LNCaP clone FGC (cell line): ENCODE measurements around the gene HPS5.
"Not testable (repeated sequence)": the region's sequence is repeated elsewhere in the genome, so short reads cannot be mapped to it uniquely, and the experiment has no call there.

ENCODE experiments used
- DNase-seq: peaks from one replicate; pipeline ENCODE4 v3.0.0-alpha.2; 2011; ENCODE audit warnings: low read depth
- H3K4me3 ChIP-seq: 2 replicates; pipeline ENCODE4 v1.5.1; 2011; ENCODE audit warnings: mild to moderate bottlenecking, low read depth, low read length, control low read depth
- CTCF ChIP-seq: IDR thresholded peaks from 2 replicates; pipeline ENCODE4 v1.5.1; 2012; ENCODE audit warnings: mild to moderate bottlenecking; ENCODE audit not compliant: control insufficient read depth, insufficient read depth; ENCODE audit errors: extremely low read depth

The HPS5 gene

DNA sequence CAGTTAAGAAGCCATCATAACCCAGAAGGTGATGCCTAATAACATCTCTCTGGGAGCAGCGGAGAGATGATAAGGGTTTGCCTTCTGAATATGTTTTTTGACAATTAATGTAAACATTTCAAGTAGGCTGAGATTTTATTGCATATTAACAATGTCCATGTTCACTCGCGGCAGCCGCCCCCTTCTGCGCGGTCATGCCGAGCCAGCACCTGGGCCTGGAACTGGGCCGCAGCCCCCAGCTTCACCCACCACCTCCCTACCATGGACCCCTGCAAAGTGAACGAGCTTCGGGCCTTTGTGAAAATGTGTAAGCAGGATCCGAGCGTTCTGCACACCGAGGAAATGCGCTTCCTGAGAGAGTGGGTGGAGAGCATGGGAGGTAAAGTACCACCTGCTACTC is 60.2 kb downstream of the HPS5 start:
- H3K4me3 ChIP-seq, result no peak overlapping the region
- TF ChIP-seq CTCF, result no peak
- no peak for DNase-seq

DNA sequence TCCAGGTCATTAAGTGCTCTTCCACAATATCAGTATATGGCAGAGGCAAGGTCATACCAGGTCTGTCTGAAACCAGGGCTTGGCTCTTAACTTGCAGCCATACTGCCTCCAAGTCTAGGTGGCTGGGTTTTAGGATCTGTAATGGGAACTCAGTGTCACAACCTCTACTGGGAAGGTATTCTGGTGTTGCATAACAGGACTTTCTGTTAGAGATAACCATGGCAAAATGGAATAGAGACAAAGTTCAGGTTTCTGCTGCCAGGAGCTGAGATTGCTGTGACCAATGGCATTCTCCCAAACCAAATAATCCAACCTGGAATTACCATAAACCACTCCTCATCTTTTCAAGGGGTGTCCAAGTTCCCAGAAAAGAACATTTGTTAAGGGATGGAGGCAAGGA is 62.7 kb downstream of the HPS5 start:
- TF ChIP-seq CTCF, result no peak
- DNase-seq, result no peak
- H3K4me3 ChIP-seq, result no peak overlapping the region

- no peak for TF ChIP-seq CTCF
- no peak for DNase-seq
- no peak overlapping the region for H3K4me3 ChIP-seq
Observed at GRCh38 chr11:18254781-18255361, 67.1 kb downstream of the HPS5 start.

DNA sequence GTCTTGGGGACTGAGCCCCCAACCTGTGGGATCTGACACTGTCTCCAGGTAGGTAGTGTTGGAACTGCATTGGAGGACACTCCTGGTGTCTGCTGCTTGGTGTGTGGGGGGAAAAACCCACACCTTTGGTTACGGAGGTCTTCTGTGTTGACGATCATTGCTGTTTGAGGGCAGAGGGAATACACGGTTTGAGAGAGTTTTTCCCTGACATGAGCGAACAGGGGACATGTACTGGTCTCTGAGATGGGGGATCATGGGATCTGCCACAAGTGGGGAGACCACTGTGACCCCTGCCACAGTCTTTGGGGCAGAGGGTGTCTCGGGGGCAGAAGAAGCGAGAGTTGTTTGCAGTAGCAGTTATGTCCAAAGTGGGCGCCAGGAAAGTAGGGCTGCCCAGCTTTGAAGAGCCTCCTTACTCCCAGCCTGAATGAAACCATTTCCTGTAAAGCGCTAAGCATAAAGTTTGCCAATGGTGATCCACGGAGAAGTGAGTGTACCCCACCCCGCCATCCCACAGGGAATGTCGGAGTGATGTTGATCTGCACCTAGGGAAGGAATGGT is 68.1 kb downstream of the HPS5 start:
- no peak overlapping the region for H3K4me3 ChIP-seq
- no peak for DNase-seq

DNA sequence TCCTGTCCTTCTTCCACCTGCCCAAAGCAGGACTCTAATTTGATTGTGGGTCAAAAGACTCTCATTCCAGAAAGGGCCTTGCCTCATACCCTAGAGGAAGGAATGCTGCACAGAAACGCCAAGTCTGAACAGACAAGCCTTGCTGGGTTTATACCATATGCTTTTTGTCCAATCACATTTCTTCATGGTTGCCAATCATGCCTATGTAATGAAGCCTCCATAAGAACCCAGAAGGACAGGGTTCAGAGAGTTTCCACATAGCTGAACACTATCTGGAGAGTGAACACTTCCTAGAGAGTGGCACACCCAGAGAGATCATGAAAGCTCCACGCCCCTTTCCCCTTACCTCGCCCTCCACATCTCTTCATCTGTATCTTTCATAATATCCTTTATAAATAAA is 68.7 kb downstream of the HPS5 start:
- no peak for TF ChIP-seq CTCF
- no peak for DNase-seq

More for the DNA sequence above, 68.1 kb downstream of the HPS5 start:
- no peak for TF ChIP-seq CTCF

GRCh38 chr11:18248561-18248960 is 73.4 kb downstream of the HPS5 start, which contains the start of gene SAA2:
TSS of gene SAA2 (minus strand) at chr11:18248668. CDS start at chr11:18248011, 657 bp downstream.
- H3K4me3 ChIP-seq, result no peak within 1 kb of the TSS
- no peak for DNase-seq

More for the DNA sequence above, 68.7 kb downstream of the HPS5 start:
- no peak overlapping the region for H3K4me3 ChIP-seq

DNA sequence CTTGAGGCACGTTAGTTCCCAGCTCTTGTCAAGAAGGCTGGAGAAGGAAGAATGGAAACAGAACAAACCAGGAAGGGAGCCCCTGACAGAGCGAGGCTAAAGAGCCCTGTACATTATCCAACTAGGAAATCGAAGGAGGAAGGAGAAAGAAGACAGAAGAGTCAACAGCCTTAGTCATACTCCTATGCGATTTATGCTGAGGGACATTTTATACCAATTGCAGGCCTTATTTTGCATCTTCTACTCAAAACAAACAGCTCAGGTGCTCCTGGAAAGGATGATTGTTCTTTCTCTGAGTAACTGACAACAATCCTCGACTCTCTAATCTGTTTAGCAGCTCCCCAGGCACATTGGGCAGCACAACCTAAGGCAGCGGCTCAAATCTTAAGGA is 74.8 kb downstream of the HPS5 start:
- not testable (repeated sequence) for DNase-seq, H3K4me3 ChIP-seq

More at GRCh38 chr11:18248561-18248960, 73.4 kb downstream of the HPS5 start, which contains the start of gene SAA2:
- no peak for TF ChIP-seq CTCF

DNA sequence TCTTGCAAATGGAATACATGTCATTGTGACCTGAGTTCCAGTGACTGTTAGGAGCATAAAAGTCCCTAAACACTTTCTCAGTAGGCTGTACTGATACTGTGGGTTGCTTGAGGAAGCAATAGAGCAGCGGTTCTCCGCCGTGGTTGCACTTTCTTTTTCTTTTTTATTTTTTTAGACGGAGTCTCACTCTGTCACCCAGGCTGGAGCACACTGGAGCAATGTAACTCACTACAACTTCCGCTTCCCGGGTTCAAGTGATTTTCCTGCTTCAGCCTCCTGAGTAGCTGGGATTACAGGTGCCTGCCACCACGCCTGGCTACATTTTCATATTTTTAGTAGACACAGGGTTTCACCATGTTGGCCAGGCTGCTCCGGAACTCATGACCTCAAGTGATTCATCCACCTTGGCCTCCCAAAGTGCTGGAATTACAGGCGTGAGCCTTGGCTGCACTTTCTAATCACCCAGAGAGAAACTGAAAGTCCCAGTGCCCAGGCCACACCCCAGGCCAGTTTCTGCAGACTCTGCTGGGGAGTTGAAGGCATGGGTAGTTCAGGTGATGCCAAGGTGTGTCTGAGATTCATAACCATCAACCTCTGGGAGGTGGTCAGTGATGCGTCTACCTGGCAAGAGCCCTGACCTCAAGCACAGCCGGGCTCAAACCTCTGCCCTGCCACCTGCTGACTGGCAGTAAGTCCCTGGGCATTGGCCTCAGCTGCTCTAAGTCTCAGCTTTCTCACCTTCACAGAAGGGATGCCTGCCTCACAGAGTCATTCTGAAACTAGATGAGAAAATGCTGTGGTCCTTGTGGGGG is 75.4 kb downstream of the HPS5 start:
- not testable (repeated sequence) for DNase-seq, H3K4me3 ChIP-seq
